Activated B cell treated with CpG ODN at 0.5 μM for 24 hours (primary cell): ENCODE results near the gene CMTR1. TPM values are rescaled to one million over a fixed set of nuclear protein-coding genes. Genes with fewer than 3 reads are reported as not detected.

Experiments
- ATAC-seq: fragments of 200-7000 bp; cut with Tn5 transposase; one replicate; pipeline ENCODE4 v1.10.0; 2021; ENCODE audit warnings: low read depth, mild to moderate bottlenecking, moderate library complexity
- CTCF ChIA-PET: fragments of 350-600 bp; sonication (Branson Sonifier 250); formaldehyde crosslinking; loops from one replicate; lab custom pipeline; 2021; ENCODE audit warnings: antibody characterized with exemption; lab: Charles Lee
- POLR2A ChIA-PET: fragments of 350-600 bp; sonication (Branson Sonifier 250); formaldehyde crosslinking; loops from one replicate; lab custom pipeline; 2021; ENCODE audit warnings: antibody characterized with exemption; lab: Charles Lee
- DNase-seq: peaks from one replicate; pipeline ENCODE4 v3.0.0; 2022
- H3K27ac Mint-ChIP-seq: one replicate; pipeline ENCODE4 v1.8.0; 2020; ENCODE audit warnings: mixed read lengths
- H3K27me3 Mint-ChIP-seq: one replicate; pipeline ENCODE4 v1.8.0; 2021; ENCODE audit warnings: mixed read lengths
- H3K36me3 Mint-ChIP-seq: one replicate; pipeline ENCODE4 v1.8.0; 2021; ENCODE audit warnings: low read depth, mixed read lengths
- H3K4me1 Mint-ChIP-seq: one replicate; pipeline ENCODE4 v1.8.0; 2021; ENCODE audit warnings: mixed read lengths
- H3K4me3 Mint-ChIP-seq: one replicate; pipeline ENCODE4 v1.8.0; 2020; ENCODE audit warnings: mild to moderate bottlenecking, mixed read lengths
- H3K9me3 Mint-ChIP-seq: one replicate; pipeline ENCODE4 v1.8.0; 2020; ENCODE audit warnings: mixed read lengths
- CTCF ChIP-seq: fragments of 200-600 bp; IDR thresholded peaks from one replicate; pipeline ENCODE4 v1.8.0; 2022; ENCODE audit warnings: antibody characterized with exemption, mild to moderate bottlenecking
- intact Hi-C: fragments of 100-400 bp; cut with micrococcal nuclease; formaldehyde crosslinking; loops from one replicate; pipeline ENCODE4 v1.15.1; 2024
- total RNA-seq: library from RNA; stranded (reverse); gene quantifications from 2 replicates; pipeline ENCODE4 v1.2.3, GENCODE V29; 2022

The CMTR1 gene
- total RNA-seq, 1 donor from 2014 or later, result 65.7 TPM

- Mint-ChIP-seq H3K4me1 (peaks cover 23% of the 10 kb centered on the region), H3K4me3 (no peak overlapping the region), H3K36me3 (peaks cover 6% of the 10 kb centered on the region), H3K27me3 (no peaks in the 10 kb centered on the region), H3K9me3 (no peaks in the 10 kb centered on the region), H3K27ac (no peak overlapping the region)
- intact Hi-C loops, result no loop called here
- ATAC-seq (no peak), DNase-seq (no peak)
- CTCF ChIA-PET, result no interaction called here
- POLR2A ChIA-PET, result interaction anchor here (1.5 kb wide), 1 partner anchor 9 kb away, joined by 3 read pairs; no protein-coding TSS in a partner anchor
- TF ChIP-seq CTCF, result no peak
Measured at GRCh38 chr6:37492236-37492972, 59.4 kb downstream of the CMTR1 start.

GRCh38 chr6:37492991-37493660 lies 60.1 kb downstream of the CMTR1 start:
- ChIA-PET CTCF (no interaction called here), POLR2A (no interaction called here)
- Mint-ChIP-seq H3K4me3 (no peak overlapping the region), H3K27ac (no peak overlapping the region), H3K4me1 (peaks cover 23% of the 10 kb centered on the region), H3K27me3 (no peaks in the 10 kb centered on the region), H3K36me3 (peaks cover 6% of the 10 kb centered on the region), H3K9me3 (no peaks in the 10 kb centered on the region)
- intact Hi-C loops, result no loop called here
- no peak for TF ChIP-seq CTCF
- DNase-seq, result no peak
- ATAC-seq, result no peak

GRCh38 chr6:37493661-37493995 lies 60.6 kb downstream of the CMTR1 start:
- Mint-ChIP-seq H3K27ac (no peak overlapping the region), H3K27me3 (no peaks in the 10 kb centered on the region), H3K4me1 (peaks cover 27% of the 10 kb centered on the region), H3K9me3 (no peaks in the 10 kb centered on the region), H3K4me3 (no peak overlapping the region), H3K36me3 (peaks cover 5% of the 10 kb centered on the region)
- intact Hi-C loops, result no loop called here
- POLR2A ChIA-PET, result no interaction called here
- DNase-seq (no peak), ATAC-seq (no peak)
- CTCF ChIA-PET, result no interaction called here
- TF ChIP-seq CTCF, result no peak

GRCh38 chr6:37495244-37495934 lies 62.4 kb downstream of the CMTR1 start:
- no peaks in the 10 kb centered on the region for H3K9me3 Mint-ChIP-seq
- no peak for DNase-seq
- no peak overlapping the region for H3K27ac Mint-ChIP-seq
- ATAC-seq, result no peak
- intact Hi-C loops, result loop anchor here (5.0 kb wide), 1 partner anchor 202 kb away; the partner anchor contains the start of gene MDGA1
- H3K27me3 Mint-ChIP-seq, result no peaks in the 10 kb centered on the region
- H3K4me3 Mint-ChIP-seq, result no peak overlapping the region
- POLR2A ChIA-PET, result interaction anchor here (0.7 kb wide), 1 partner anchor 51 kb away, joined by 3 read pairs; no protein-coding TSS in a partner anchor
- TF ChIP-seq CTCF, result no peak
- peaks cover 36% of the 10 kb centered on the region for H3K4me1 Mint-ChIP-seq
- CTCF ChIA-PET, result interaction anchor here (1.2 kb wide), 1 partner anchor 11 kb away, joined by 3 read pairs; no protein-coding TSS in a partner anchor
- peaks cover 5% of the 10 kb centered on the region for H3K36me3 Mint-ChIP-seq
